ENCODE results near the gene SLC45A1. TPM values are rescaled to one million over a fixed set of nuclear protein-coding genes. Genes with fewer than 3 reads are reported as not detected.

SLC45A1 gene
- total and polyA plus RNA-seq, 2 experiments from 2014 or later, result 0.27 to 1.0 TPM

- Histone ChIP-seq H3K27ac (no peak overlapping the region), H3K4me1 (ENCODE audit: insufficient read depth) (no peaks in the 10 kb centered on the region), H3K79me2 (no peaks in the 10 kb centered on the region), H3K4me2 (no peak overlapping the region), H3K9me2 (replicated peaks; ENCODE audit: insufficient read depth) (no peaks in the 10 kb centered on the region), H2AFZ (no peak overlapping the region), H3K27me3 (no peaks in the 10 kb centered on the region), H3K9me3 (ENCODE audit: low read depth) (no peaks in the 10 kb centered on the region), H4K20me1 (ENCODE audit: insufficient read depth, poor library complexity, severe bottlenecking) (no peaks in the 10 kb centered on the region), H3K36me3 (replicated peaks; ENCODE audit: insufficient read depth, low read depth) (no peaks in the 10 kb centered on the region), H3K4me3 (no peak overlapping the region)
- DNase-seq (ENCODE audit: low spot score), result no peak
- TF ChIP-seq EZH2phosphoT487 (IDR thresholded peaks at IDR 0.05; ENCODE audit: low read depth, severe bottlenecking, unreplicated experiment) (no peak), CTCF (IDR thresholded peaks at IDR 0.05; ENCODE audit: poor library complexity) (no peak), EZH2 (IDR thresholded peaks at IDR 0.05; ENCODE audit: borderline replicate concordance) (no peak)
- 93% methylated on average over 14 of the region's 14 CpGs for WGBS (ENCODE audit: low lambda C conversion rate, missing lambda C conversion rate)
Observed at GRCh38 chr1:8329858-8330257, 11.9 kb downstream of the SLC45A1 start.

DNA sequence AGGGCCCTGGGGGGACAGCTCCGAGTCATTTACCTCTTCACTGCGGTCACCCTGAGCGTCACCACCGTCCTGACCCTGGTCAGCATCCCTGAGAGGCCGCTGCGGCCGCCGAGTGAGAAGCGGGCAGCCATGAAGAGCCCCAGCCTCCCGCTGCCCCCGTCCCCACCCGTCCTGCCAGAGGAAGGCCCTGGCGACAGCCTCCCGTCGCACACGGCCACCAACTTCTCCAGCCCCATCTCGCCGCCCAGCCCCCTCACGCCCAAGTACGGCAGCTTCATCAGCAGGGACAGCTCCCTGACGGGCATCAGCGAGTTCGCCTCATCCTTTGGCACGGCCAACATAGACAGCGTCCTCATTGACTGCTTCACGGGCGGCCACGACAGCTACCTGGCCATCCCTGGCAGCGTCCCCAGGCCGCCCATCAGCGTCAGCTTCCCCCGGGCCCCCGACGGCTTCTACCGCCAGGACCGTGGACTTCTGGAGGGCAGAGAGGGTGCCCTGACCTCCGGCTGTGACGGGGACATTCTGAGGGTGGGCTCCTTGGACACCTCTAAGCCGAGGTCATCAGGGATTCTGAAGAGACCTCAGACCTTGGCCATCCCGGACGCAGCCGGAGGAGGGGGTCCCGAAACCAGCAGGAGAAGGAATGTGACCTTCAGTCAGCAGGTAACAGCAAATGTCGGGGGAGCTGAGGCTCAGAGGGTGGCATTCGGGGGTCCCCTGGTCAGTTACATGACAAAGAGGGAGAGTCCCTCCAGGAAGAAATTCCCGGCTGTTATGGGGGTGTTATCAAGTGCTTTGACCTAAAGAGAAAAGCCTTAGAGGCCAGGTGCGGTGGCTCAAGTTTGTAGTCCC lies 12.6 kb downstream of the SLC45A1 start:
- 93% methylated on average over 32 of the region's 47 CpGs for WGBS (ENCODE audit: low lambda C conversion rate, missing lambda C conversion rate)
- DNase-seq (ENCODE audit: low spot score), result no peak

DNA sequence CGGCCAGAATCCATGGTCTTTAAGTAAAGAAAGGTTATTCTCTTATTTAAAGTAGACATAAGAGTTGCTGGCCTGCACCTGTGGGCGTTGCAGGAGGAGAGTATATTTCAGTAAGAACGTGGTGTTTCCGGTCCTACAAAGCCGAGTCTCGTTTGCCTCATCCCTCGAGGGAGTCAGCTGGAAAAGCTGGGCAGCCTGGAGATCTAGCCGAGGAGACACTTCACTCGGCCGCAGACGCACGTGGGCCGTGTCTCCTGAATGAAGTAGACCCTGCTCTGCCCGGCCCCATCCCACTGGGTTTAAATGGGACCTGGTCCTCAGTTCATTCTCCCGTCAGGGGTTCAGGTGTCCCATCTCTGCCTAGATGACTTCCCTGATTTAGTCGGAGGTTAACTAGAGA lies 14.9 kb downstream of the SLC45A1 start:
- Histone ChIP-seq H2AFZ (no peak overlapping the region), H3K4me2 (no peak overlapping the region), H3K9me3 (ENCODE audit: low read depth) (no peaks in the 10 kb centered on the region), H3K4me1 (ENCODE audit: insufficient read depth) (no peaks in the 10 kb centered on the region), H3K9me2 (replicated peaks; ENCODE audit: insufficient read depth) (no peaks in the 10 kb centered on the region), H4K20me1 (ENCODE audit: insufficient read depth, poor library complexity, severe bottlenecking) (no peaks in the 10 kb centered on the region), H3K36me3 (replicated peaks; ENCODE audit: insufficient read depth, low read depth) (no peaks in the 10 kb centered on the region), H3K79me2 (no peaks in the 10 kb centered on the region), H3K27ac (no peak overlapping the region), H3K27me3 (no peaks in the 10 kb centered on the region), H3K4me3 (no peak overlapping the region)
- TF ChIP-seq EZH2phosphoT487 (IDR thresholded peaks at IDR 0.05; ENCODE audit: low read depth, severe bottlenecking, unreplicated experiment) (no peak), EZH2 (IDR thresholded peaks at IDR 0.05; ENCODE audit: borderline replicate concordance) (no peak), CTCF (IDR thresholded peaks at IDR 0.05; ENCODE audit: poor library complexity) (no peak)
- 94% methylated on average over 16 of the region's 16 CpGs for WGBS (ENCODE audit: low lambda C conversion rate, missing lambda C conversion rate)
- no peak for DNase-seq (ENCODE audit: low spot score)

More for the DNA sequence above, 12.6 kb downstream of the SLC45A1 start:
- H3K4me1 ChIP-seq (ENCODE audit: insufficient read depth), result no peaks in the 10 kb centered on the region
- H3K27me3 ChIP-seq, result no peaks in the 10 kb centered on the region
- no peak for TF ChIP-seq EZH2phosphoT487 (IDR thresholded peaks at IDR 0.05; ENCODE audit: low read depth, severe bottlenecking, unreplicated experiment)
- H3K4me3 ChIP-seq, result no peak overlapping the region
- no peak overlapping the region for H2AFZ ChIP-seq
- no peaks in the 10 kb centered on the region for H4K20me1 ChIP-seq (ENCODE audit: insufficient read depth, poor library complexity, severe bottlenecking)
- H3K27ac ChIP-seq, result no peak overlapping the region
- no peak overlapping the region for H3K4me2 ChIP-seq
- H3K79me2 ChIP-seq, result no peaks in the 10 kb centered on the region
- H3K9me3 ChIP-seq (ENCODE audit: low read depth), result no peaks in the 10 kb centered on the region
- H3K36me3 ChIP-seq (replicated peaks; ENCODE audit: insufficient read depth, low read depth), result no peaks in the 10 kb centered on the region
- H3K9me2 ChIP-seq (replicated peaks; ENCODE audit: insufficient read depth), result no peaks in the 10 kb centered on the region

DNA sequence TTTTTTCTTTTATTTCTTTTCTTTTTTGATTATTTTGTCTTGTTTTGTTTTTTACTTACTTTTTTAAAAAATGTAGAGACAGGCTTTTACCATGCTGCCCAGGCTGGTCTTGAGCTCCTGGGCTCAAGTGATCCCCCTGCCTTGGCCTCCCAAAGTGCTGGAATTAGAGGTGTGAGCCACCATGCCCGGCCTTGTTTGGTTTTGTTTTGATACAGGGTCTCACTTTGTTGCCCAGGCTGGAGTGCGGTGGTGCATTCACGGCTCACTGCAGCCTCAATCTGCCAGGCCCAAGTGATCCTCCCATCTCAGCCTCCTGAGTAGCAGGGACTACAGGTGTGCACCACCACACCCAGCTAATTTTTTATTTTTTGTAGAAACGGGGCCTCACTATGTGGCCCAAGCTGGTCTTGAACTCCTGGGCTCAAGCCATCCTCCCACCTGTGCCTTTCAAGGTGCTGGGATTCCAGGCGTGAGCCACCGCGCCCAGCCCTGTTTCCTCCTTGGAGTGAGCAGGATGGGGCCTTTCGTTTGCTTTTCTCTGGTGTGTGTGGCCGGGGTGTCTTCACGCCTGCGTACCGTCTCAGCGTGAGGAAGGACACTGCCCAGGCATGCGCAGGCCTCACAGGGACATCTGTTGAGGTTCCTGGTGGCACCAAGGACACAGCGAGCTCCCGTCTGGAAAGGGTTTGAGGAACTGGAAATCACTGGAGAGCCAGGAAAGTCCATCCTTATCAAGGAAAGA lies 15.5 kb downstream of the SLC45A1 start:
- no peak for TF ChIP-seq EZH2phosphoT487 (IDR thresholded peaks at IDR 0.05; ENCODE audit: low read depth, severe bottlenecking, unreplicated experiment)
- TF ChIP-seq CTCF (IDR thresholded peaks at IDR 0.05; ENCODE audit: poor library complexity), result no peak
- TF ChIP-seq EZH2 (IDR thresholded peaks at IDR 0.05; ENCODE audit: borderline replicate concordance), result no peak

More for the DNA sequence above, 15.5 kb downstream of the SLC45A1 start:
- no peaks in the 10 kb centered on the region for H3K9me3 ChIP-seq (ENCODE audit: low read depth)
- no peak overlapping the region for H3K27ac ChIP-seq
- H3K79me2 ChIP-seq, result no peaks in the 10 kb centered on the region
- H3K27me3 ChIP-seq, result no peaks in the 10 kb centered on the region
- no peak overlapping the region for H3K4me3 ChIP-seq
- H3K36me3 ChIP-seq (replicated peaks; ENCODE audit: insufficient read depth, low read depth), result no peaks in the 10 kb centered on the region
- no peak overlapping the region for H2AFZ ChIP-seq
- H4K20me1 ChIP-seq (ENCODE audit: insufficient read depth, poor library complexity, severe bottlenecking), result no peaks in the 10 kb centered on the region
- H3K4me1 ChIP-seq (ENCODE audit: insufficient read depth), result no peaks in the 10 kb centered on the region
- no peak for DNase-seq (ENCODE audit: low spot score)
- 89% methylated on average over 16 of the region's 16 CpGs for WGBS (ENCODE audit: low lambda C conversion rate, missing lambda C conversion rate)
- no peaks in the 10 kb centered on the region for H3K9me2 ChIP-seq (replicated peaks; ENCODE audit: insufficient read depth)
- H3K4me2 ChIP-seq, result no peak overlapping the region
